HG02852 (cell line): Measurements from ENCODE around the gene CCDC91.
"Not testable (repeated sequence)": the region's sequence is repeated elsewhere in the genome, so short reads cannot be mapped to it uniquely, and the experiment has no call there.

Experiments used
- ATAC-seq: cut with Tn5 transposase; IDR thresholded peaks from one replicate; pipeline ENCODE4 v1.9.1; 2021; ENCODE audit warnings: mild to moderate bottlenecking, moderate library complexity; ENCODE audit not compliant: unreplicated experiment

Gene CCDC91

DNA sequence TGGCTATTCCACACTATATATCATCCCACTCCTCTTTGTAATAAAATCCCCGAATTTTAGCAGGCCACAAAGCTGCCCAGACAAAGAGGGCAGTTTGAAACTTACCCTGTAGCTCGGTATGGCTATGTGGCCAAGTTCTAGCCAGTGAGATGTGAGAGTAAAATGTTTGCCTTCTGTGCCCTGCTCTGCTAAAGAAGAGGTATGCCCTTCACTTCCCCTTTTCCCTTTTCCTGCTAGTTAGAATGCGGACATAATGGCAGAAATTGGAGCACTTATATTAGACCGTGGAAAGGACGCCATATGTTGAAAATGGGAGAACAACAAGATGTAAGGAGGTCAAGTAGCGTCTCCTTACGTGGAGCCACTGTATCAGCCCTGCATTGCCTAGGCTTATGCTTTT is 11.5 kb upstream of the CCDC91 start:
- ATAC-seq, result no peak

DNA sequence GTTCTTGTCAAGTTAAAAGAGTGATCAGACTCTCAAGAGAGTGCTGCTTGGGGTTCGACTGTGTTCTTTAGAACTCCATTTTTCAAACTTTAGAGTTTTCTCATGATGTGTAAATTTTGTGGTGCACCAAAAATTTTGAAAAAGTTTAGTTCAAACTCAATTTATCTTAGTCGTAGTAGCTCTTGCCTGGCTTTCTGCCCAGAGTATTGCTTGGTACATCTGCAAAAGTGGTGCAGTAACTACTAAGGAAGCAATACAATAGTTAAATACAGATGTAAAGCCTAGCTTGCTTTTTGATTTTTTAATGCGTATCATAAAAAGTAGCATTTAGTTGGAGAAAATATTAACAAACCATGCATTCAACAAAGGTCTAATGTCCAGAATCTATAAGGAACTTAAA is 9.5 kb upstream of the CCDC91 start:
- no peak for ATAC-seq

DNA sequence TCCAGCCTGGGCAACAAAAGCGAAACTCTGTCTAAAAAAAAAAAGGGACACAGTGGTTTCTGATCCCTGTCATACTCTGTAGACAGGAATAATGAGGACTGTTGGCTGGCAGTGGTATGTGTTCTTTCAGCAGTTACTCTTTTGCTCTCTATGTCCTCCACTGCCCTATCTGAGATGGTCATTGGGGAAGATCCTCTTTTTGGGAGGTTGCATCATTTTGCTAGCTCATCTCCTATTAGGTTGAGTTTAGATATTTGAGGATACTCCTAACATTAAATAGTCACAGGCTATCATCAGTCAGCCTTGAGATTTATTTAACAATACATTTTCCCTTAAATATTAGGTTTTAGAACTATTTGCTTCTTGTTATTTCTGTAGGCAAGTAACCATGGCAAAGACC is 5.9 kb upstream of the CCDC91 start:
- no peak for ATAC-seq

DNA sequence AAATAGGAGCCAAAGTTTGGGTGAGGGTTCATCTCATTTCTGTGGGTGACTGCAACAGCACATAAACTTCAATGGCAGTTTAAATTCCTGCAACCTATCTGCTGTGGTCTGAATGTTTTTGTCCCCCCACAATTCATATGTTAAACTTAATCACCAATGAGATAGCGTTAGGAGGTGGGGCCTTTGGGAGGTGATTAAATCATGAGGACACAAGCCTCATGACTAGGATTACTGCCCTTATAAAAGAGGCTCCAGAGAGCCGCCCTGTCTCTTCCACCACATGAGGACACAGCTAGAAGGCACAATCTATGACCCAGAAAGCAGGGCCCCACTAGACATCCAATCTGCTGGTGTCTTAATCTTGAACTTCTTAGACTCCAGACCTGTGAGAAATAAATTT is 3.8 kb upstream of the CCDC91 start:
- no peak for ATAC-seq

DNA sequence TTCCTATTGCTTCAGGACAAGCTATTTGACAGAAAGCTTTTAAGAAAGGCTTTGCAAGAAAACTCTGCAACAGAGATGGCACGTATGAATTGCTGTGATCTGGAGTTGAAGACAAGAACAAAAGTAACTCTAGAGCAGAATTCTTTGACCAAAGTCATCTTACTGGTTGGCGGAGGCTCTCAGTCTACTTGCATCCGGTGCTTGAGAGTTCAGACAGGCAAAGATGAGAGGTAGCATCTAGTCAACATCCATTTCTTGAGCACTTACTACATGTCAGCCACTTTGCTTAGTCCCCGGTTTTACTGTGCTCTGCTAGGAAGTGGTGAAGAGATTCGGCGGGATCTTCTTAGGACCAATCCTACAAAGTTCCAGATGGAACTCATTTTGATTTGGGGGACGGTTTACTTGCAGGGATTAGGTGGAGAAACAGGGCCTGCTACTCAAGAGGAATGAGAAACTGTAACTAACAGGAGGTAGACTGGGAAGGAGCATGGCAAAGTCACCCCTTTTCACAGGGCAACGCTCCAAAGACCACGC is 404 bp upstream of the CCDC91 start:
- ATAC-seq, result no peak

DNA sequence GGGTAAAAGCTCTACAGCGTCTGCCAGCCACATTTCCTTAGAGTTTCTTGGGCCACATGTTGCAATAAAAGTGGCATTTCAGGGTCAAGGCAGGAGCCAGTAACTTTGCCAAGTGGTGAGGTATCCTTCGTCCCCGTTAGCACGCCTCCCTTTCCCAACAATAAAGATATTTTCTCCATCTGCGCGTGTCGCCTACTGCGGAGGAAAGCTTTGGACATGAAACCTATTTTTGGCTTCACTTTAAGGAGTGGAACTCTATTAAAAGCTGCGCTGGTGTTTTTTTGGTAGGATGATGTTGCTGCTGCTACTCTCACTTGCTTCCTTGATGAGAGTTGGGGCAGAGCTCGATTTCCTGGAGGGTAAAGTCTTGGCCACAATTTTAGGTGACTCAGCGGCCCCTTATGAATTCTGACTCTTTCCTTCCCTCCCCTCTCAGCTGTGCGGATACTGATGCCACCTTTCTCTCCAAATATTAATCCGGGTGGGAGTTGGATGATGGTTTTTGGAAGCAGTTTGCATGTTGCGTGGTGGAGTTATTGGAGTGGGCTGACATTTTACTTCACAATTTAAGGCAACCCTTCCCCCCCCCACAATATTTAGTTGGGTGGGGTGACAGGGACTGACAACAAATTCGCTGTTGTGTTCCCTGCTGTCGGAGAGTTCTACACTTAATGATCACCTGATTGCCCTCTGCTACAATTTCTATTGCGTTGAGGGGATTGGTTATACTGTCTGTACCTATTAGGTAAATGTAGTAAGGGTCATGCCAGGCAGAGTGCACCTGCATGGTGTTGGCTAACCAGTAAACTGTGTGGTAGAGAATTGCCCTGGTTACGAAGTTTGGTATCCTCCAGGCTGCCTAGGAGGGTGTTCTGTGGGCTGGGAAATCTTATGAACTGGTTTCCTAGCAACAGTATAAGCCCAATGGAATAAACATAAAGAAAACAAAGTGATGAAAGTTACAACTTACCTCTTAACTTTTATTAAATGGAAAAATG is 1.1 kb downstream of the CCDC91 start:
- peak; percentile 7 for ATAC-seq

DNA sequence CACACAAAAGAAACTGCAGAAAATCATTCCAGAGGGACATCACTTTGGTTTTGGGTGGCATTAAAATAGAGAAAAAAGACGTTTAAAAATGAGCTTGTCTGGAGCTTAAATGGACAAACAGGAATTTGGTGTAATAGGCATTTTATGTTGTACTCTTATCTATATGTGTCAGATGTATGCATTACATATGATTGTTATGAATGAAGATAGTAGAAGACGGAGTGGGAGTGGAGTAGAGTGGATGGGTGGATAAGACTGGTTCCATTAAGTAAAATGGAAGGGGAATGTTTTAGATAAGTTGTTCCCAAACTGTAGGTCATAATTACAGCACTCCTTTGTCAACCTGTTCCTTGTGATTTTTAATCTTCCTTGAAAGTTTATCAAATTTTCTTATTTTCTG is 1.9 kb downstream of the CCDC91 start:
- no peak for ATAC-seq

DNA sequence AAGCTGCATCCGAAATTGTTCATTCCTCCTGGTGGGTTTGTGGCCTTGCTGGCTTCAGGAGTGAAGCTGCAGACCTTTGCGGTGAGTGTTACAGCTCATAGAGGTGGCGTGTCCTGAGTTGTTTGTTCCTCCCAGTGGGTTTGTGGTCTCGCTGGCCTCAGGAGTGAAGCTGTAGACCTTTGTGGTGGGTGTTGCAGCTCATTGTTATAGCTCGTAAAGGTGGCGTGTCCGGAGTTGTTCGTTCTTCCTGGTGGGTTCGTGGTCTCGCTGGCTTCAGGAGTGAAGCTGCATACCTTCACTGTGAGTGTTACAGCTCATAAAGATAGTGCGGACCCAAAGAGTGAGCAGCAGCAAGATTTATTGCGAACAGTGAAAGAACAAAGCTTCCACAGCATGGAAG is 4.4 kb downstream of the CCDC91 start:
- ATAC-seq, result not testable (repeated sequence)

DNA sequence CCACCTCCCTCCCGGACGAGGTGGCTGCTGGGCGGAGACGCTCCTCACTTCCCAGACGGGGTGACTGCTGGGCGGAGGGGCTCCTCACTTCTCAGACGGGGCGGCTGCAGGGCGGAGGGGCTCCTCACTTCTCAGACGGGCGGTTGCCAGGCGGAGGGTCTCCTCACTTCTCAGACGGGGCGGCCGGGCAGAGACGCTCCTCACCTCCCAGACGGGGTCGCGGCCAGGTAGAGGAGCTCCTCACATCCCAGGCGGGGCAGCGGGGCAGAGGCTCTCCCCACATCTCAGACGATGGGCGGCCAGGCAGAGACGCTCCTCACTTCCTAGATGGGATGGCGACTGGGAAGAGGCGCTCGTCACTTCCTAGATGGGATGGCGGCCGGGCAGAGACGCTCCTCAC is 10.9 kb downstream of the CCDC91 start:
- not testable (repeated sequence) for ATAC-seq

DNA sequence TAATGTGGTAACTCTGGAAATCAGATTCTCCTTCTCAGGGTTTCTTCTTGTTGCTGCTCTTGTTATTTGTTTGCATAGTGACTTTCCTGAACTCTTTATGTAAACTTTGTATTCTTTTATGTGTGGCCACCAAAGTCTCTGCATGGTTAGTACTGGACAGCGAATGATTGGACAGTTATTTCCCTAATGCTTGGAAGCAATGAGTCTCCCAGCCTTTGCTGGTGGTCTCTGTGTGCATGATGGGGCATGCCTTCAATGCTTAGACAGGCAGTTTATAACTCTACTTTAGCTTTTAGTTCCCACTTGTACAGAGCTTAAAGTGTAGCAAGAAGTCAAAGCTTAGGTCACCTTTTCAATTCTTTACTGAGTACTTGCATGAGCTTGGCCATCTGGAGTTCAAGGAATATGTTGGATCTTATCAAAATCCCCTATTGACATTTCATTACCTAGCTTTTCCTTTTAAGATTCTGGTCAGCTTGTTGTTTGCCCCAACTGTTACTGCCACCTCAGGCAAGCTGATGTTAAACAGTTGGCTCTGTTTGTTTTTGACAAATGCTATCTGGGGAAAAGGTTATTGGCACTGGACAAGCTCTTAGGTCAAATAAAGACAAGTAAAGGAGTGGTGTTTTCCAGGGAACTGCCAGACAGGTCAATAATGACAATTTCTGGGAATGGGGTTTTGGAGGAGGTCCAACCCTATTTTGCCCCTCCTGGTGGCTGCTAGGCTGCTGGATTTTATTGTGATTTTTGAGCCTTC is 12.3 kb downstream of the CCDC91 start:
- ATAC-seq, result no peak

DNA sequence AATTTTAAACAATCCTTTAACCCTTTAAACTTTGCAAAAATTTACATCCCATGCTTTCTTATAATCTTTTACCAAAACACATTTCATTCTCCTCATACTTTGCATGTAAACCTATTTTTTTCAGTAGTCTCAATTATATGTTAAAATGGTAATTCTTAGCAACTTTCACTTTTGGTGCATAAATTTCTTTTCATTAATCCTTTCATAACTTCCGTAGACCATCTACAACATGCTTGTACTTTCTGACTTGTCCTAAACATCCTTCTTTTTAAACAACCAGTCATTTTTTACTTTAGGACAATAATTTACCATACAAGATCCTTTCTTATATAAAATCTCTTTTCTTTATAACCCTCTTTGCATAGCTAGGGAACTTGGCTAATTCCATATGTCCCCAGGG is 19.5 kb downstream of the CCDC91 start:
- ATAC-seq, result no peak

DNA sequence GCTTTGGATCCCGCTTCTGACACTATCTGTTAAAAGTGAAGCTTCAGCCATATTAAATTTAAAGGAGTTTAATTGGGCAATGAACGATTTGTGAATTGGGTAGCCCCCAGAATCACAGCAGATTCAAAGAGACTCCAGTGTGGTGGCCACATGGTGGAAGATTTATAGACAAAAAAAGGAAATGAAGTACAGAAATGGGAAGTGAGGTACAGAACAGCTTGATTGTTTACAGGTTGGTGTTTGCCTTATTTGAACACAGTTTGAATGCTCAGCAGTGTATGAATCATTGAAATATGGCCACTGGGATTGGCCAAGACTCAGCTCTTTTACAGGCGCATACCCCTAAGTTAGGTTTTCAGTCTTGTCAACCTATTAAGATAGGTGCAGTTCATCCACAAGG is 21.9 kb downstream of the CCDC91 start:
- no peak for ATAC-seq

DNA sequence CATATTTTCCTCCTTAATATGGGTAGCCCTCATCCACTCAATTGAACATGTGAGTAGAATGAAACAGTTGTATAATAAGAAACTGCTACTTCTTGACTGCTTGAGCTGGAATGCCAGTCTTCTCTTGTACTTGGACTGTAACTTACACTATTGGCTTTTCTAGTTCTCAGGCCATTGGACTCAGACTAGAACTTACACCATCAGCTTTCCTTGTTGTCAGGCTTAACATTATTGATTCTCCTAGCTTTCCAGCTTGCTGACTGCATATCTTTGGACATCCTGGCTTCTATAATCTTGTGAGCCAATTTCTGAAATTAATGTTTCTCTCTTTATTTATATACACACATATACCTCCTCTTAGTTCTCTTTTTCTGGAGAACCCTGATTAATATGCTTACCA is 24.8 kb downstream of the CCDC91 start:
- ATAC-seq, result no peak

DNA sequence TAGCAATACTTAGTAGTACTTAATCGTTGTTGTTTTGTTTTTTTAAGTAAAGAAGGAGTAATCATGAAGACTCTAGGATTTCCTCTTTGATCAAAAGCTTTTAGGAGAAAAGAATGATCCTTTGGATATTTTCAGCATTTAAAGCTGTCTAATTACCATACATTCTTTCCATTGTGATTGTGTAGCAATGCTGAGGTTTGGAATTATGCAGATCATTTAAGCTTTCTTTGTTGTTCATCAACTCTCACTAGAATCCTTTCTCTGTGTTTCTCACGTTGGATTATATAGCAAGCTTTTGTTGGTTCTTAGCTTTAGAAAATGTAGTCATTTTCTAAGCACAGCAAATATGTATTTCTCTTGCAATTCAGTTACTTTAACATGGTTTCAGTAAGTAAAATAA is 25.8 kb downstream of the CCDC91 start:
- ATAC-seq, result no peak

DNA sequence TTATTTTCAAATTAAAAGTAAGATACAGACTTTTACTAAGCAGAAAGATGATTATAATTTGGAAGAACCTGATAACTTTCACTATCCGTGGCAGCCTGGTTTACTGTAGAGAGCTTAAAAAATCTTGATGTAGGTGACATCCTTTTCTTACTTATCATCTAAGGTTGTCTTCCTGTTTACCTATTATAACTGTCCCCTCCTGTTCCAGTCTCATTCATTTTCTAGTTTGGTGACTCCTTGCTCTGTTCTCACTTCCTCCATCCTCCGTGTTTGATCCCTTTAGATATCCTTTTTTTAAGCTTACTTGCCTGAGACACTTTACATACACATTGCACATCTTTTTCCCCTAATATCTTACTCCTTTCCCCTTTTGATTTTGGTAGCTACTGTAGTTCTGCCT is 27.5 kb downstream of the CCDC91 start:
- peak; percentile 61 for ATAC-seq

DNA sequence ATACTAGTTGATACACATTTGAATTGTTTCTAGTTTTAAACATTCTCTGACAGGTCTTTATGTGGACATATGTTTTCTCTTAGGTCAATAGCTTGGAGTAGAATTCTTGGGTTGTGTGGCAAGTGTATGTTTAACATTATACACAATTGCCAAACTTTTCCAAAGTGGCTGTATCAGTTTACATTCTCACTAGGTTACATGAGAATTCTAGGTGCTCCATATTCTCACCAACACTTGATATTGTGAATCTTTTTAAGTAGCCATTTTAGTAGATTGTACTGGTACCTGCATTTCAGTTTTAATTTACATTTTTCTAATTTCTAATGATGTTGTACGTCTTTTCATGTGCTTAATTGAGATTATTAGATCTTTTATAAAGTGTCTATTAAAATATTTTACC is 28.6 kb downstream of the CCDC91 start:
- ATAC-seq, result no peak

DNA sequence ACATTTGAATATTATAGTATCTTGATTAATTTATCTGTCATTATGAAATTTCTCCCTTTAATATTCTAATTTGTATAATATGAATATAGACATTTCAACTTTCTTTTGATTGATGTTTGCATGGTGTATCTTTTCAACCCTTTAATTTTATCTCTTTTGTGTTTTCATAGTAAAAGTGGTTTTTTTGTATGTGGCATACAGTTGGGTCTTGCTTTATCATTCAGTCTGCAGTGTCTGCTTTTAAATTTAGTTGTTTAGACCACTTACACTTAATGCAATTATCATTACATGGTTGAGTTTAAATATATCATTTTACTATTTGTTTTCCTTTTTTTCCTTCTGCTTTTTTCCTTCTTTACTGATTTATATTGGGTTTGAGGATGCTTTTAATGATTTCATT is 29.6 kb downstream of the CCDC91 start:
- ATAC-seq, result no peak

DNA sequence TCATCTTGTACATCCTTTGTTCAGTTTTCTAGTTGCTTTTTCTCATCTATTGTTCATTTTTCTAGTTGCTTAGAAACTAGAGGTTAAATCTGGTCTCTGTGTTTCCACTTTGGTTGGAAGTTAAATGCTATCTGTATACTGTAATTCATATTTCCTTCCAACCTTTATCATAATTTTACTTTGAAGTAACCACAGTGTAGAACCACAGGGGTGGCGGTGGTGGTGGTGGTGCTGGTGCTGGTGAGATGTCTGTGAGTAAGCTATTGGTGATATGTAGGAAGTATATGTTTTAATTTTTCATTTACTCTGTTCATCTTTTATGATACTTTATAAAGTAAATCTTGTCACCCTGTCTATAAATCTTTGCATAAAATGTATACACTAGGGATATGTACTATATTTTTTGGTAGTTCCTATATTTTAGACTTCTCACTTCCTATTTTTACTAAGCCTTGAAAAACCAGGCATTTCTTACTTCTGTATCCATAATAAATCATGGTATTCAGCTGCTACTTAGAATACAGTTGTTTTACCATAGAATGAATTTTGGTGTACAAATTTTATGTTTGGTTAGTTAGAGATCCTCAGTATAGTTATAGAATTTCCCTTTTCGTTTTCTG is 31.9 kb downstream of the CCDC91 start:
- ATAC-seq, result no peak

DNA sequence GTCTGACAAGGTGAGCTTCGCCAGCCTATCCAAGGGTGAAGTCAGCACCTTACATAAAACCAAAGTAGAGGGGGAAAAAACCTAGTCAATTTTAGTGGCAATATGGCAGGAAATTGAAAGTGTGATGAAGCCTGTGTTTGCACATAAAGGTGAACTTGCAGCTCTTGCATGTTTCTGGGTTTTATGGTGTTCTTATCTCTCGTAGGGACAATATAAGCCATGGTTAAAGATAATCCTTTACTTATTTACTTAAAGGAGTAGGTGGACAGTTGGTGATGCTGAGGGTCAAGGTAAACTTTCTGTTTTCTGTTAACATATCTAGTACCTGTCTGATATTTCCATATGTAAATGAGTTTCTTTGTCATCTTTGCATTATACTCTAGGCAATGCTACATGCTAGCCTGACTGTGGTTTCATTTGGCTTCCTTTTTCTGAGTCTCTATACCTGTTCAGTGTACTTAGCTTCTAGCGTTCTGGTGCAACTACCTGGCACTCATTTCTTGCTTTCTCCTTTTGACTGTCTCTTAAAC is 32.8 kb downstream of the CCDC91 start:
- peak; percentile 95 for ATAC-seq

DNA sequence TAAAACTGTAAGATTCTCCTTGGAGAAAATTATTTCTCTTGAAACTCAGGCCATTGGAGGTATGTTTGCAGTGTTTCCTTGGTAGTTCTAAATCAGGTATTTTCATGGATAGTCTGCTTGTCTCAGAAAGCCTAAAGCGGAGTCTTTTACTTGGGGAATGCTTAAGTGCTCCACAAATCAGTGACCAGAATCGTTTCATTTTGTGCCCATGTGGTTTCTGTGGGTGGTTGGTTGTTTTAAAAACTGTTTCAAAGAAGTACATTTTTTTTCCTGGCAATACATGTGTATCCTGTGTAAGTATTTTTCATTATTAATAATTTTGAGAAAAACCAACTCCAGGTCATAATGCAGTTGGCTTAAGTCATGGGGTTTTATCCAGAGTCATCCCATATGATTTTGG is 33.6 kb downstream of the CCDC91 start:
- no peak for ATAC-seq

DNA sequence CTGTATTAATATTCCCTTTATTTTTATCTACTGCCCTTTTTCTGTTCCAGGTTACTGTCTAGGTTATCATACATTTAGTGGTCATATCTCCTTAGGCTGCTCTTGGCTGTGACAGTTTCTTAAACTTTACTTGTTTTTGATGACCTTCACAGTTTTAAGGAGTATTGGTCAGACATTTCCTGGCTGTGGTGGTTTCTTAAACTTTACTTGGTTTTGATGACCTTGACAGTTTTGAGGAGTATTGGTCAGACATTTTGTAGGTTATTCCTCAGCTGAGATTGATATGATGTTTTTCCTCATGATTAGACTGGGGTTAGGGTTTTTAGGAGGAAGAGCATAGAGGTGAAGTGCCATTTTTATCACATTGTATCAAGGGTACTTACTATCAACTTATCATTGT is 36.4 kb downstream of the CCDC91 start:
- no peak for ATAC-seq
